Renal cortex interstitium (tissue), 11 donors: ENCODE data around the gene PCNP. TPM values are rescaled to one million over a fixed set of nuclear protein-coding genes. Genes with fewer than 3 reads are reported as not detected.
"Not testable (repeated sequence)": the region's sequence is repeated elsewhere in the genome, so short reads cannot be mapped to it uniquely, and the experiment has no call there.

Source experiments
- DNase-seq, 11 donors: peaks; one replicate each; pipeline ENCODE4 v3.0.0-alpha.2; 2013; ENCODE audit warnings: low read depth in 9 of 11, low spot score in 4 of 11; ENCODE audit errors: extremely low read depth in 1 of 11
- polyA plus RNA-seq, 3 donors: library from polyadenylated mRNA; unstranded; fragments of 120-200 nt; gene quantifications; one replicate each; pipeline ENCODE4 v1.2.1, GENCODE V29; 2013; ENCODE audit not compliant: insufficient read length in 3 of 3

PCNP gene
- polyA plus RNA-seq, 3 donors, result 197 to 242 (median 212) TPM

DNA sequence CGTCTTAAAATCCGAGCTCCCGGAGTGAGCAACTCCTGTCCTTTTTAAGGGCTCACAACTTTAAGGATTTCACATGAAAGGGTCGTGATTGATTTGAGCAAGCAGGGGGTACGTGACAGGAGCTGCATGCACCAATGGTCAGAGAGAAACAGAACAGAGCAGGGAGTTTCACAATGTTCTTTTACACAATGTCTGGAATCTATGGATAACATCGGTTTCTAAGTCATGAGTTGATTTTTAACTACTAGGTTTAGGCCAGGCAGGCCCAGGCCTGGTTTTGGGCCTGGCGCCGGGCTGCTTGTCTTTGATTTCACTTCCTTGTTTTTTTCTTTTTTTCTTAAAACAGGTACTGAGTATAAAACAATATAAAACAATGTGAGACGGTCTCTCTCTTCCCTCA, 39.0 kb downstream of the PCNP start:
- not testable (repeated sequence) for DNase-seq

GRCh38 chr3:101615525-101615924, 41.5 kb downstream of the PCNP start:
- no peak for DNase-seq

- no peak for DNase-seq
These were observed 43.5 kb downstream of the PCNP start for GRCh38 chr3:101617478-101617877.

DNA sequence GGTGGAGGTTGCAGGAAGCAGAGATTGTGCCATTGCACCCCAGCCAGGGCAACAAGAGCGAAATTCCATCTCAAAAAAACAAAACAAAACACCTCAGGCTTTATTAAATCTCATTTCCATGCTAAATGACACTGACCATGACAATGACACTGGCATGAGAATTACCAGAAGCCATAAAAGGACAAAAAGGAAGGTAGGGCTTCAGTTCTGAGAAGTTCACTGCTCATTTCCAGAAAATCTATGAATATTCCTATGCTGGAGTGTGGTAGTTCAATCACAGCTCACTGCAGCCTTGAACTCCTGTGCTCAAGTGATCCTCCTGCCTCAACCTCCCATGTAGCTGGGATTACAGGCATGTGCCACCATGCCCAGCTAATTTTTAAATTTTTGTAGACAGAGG, 44.7 kb downstream of the PCNP start:
- no peak for DNase-seq

- DNase-seq, result no peak
These were observed 45.8 kb downstream of the PCNP start for GRCh38 chr3:101619734-101620133.

DNA sequence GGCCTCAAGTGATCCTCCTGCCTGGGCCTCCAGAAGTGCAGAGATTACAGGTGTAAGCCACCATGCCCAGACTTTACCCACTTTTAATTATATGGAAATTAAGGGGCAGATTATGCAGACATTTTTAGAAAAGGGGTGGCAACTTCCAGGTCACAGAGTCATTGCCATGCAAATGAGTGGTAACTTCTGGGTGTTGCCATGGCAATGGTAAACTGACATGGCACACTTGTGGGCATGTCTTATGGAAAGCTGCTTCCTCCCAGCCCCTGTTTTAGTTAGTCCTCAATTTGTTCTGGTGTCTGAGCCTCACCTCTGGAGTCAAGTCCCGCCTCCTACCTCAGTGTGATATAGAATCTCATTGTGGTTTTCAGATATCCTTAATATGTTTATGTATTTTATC, 49.7 kb downstream of the PCNP start:
- DNase-seq, result no peak

GRCh38 chr3:101624857-101625256, 50.9 kb downstream of the PCNP start:
- DNase-seq, result no peak

DNA sequence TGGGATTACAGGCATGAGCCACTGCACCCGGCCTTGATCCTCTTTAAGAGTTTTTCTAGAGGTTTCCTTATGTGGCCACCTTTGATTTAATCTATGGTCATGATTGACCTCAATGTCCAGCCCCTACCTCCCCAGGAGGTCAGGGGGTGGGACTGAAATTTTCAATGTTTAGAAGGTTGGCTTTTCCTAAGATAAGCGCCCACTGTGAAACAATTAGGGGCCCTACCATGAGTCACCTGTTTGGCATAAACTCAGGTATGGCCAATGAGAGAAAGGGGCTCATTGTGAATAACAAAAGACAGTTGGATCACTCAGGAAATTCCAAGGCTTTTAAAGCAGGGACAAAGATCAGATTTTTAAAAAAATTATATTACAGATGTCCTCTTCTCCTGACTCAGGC, 51.9 kb downstream of the PCNP start:
- no peak for DNase-seq

- DNase-seq, result no peak
These were observed 55.2 kb downstream of the PCNP start for GRCh38 chr3:101629219-101629618.

GRCh38 chr3:101631098-101631796, 57.3 kb downstream of the PCNP start:
- DNase-seq, result no peak

GRCh38 chr3:101631959-101632358, 58.0 kb downstream of the PCNP start:
- DNase-seq, result not testable (repeated sequence)

- DNase-seq, result no peak
These were observed 58.6 kb downstream of the PCNP start for GRCh38 chr3:101632586-101632985.

GRCh38 chr3:101633186-101633585, 59.2 kb downstream of the PCNP start:
- no peak for DNase-seq

DNA sequence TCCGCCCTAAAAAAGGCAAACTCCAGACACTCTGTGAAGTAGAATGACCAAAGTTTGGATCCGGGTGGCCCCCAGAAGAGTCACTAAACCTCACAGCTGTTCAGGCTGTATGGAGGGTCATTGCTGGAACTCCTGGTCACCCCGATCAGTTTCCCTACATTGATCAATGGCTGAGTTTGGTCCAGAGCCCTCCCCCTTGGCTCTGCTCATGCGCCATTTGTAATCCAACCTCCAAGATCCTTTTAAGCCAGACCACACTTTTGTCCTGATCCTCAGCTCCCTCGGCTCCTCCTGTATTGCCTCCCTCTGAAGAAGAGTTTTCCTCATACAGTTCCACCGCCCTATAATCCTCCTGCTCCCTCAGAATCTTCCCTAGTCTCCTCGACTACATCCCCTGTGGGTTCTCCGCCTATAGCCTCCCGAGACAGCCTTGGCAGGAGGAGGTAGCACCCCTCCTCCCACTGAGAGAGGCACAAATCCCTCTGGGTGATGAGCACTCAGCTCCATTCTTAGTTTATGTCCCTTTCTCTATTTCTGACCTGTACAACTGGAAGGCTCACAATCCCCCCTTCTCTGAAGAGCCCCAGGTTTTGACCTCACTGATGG, 60.7 kb downstream of the PCNP start:
- DNase-seq, result no peak

DNA sequence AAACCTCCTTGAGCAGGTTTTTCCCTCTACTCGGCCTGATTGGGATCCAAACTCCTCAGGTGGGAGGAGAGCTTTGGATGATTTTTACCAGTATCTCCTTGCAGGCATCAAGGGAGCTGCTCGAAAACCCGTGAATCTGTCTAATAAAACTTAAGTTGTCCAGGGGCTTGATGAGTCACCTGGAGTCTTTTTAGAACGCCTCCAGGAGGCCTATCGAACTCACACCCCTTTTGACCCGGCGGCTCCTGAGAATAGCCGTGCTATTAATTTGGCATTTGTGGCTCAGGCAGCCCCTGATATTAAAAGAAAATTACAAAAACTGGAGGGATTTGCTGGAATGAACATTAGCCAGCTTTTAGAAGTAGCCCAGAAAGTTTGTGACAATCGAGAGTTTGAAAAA, 61.4 kb downstream of the PCNP start:
- no peak for DNase-seq

DNA sequence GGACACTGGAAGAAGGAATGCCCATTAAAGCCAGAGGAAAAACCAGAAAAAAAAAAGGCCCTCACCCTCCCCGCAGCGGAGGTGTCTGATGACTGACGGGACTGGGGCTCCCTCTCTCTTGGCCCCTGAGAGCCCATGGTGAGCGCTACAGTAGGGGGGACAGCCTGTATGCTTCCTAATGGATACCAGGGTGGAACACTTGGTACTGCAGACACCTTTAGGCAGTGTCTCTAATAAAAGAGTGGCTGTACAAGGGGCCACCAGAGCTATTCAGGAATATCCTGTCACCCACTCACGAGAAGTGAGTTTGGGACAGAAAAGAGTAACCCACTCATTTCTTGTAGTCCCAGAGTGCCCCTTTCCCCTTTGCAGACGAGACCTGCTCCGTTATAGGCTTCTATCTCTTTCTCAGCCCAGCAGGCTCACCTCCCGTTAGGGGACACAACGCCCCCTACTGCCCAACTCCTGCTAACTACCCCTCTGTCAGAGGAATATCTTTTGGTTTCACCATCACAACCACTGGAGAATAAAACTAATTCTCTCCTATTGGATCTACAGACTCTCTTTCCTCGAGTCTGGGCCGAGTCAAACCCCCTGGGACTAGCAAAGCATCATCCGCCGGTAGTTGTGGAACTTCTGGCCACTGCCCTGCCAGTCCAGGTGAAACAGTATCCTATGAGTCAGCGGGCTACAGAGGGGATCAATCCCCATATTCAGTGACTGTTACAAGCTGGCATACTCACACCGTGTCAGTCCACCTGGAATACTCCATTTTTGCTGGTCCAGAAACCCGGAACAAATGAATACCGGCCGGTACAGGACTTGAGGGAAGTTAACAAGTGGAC, 62.2 kb downstream of the PCNP start:
- DNase-seq, result peak in 8 of 11 donors; percentile 8 to 19 (median 10)

GRCh38 chr3:101637451-101637850, 63.5 kb downstream of the PCNP start:
- no peak for DNase-seq

- DNase-seq, result no peak
These were observed 64.3 kb downstream of the PCNP start for GRCh38 chr3:101638261-101638745.

DNA sequence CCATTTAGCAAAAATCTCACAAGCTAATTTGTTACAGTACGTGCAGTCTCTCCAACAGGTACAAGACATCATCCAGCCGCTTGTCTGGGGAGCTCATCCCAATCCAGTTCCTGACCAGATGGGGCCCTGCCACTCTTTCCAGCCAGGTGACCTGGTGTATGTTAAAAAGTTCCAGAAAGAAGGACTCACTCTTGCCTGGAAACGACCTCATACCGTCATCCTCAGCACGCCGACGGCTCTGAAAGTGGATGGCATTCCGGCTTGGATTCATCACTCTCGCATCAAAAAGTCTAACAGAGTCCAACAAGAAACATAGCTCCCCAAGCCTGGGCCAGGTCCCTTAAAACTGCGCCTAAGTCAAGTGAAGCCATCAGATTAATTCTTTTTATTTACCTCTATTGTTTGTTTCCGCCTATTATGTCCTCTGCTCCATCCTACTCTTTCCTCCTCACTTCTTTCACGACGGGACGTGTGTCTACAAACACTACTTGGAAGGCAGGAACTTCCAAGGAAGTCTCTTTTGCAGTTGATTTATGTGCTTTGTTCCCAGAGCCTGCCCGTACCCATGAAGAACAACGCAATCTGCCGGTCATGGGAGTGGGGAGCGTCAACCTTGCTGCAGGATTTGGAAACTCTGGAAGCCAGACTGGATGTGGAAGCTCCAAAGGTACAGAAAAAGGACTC, 65.4 kb downstream of the PCNP start:
- no peak for DNase-seq
